Hepatocyte (in vitro differentiated cells): ENCODE data around the gene DLG2.

ENCODE experiments used
- EZH2 ChIP-seq: fragments of 200-600 bp; sonication (generic); IDR thresholded peaks from 2 replicates; pipeline ENCODE4 v1.6.1; 2016; ENCODE audit warnings: antibody characterized with exemption, mild to moderate bottlenecking, borderline replicate concordance
- EZH2phosphoT487 ChIP-seq: fragments of 200-600 bp; sonication (generic); IDR thresholded peaks from one replicate; pipeline ENCODE4 v1.6.1; 2018; ENCODE audit warnings: antibody characterized with exemption, mild to moderate bottlenecking, low read depth, moderate library complexity; ENCODE audit not compliant: unreplicated experiment, severe bottlenecking
- TF ChIP-seq, protein P1 (sequence below): fragments of 200-600 bp; sonication (generic); IDR thresholded peaks from 2 replicates; pipeline ENCODE4 v1.5.1; 2016; ENCODE audit warnings: antibody characterized with exemption, mild to moderate bottlenecking; ENCODE audit not compliant: poor library complexity

DNA sequence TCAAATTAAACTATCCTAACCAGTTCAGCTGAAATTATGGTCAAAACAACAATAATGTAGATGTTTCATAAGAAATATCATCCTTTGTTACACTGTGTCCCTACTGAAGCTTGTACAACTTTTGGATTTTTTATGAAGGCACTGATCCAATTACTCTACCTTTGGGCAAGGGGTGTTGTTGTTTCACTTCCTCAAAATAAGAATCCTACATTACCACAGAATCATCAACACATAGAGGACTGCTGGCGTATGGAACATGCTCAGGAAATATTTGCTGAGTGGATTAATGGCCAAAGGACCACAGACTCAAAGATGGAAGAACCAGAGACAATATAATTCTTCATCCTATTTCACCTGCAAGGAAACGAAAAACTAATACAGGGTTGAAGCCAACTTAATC, 1433.4 kb downstream of the DLG2 start:
- TF ChIP-seq, protein P1, sequence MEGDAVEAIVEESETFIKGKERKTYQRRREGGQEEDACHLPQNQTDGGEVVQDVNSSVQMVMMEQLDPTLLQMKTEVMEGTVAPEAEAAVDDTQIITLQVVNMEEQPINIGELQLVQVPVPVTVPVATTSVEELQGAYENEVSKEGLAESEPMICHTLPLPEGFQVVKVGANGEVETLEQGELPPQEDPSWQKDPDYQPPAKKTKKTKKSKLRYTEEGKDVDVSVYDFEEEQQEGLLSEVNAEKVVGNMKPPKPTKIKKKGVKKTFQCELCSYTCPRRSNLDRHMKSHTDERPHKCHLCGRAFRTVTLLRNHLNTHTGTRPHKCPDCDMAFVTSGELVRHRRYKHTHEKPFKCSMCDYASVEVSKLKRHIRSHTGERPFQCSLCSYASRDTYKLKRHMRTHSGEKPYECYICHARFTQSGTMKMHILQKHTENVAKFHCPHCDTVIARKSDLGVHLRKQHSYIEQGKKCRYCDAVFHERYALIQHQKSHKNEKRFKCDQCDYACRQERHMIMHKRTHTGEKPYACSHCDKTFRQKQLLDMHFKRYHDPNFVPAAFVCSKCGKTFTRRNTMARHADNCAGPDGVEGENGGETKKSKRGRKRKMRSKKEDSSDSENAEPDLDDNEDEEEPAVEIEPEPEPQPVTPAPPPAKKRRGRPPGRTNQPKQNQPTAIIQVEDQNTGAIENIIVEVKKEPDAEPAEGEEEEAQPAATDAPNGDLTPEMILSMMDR: no peak
- TF ChIP-seq EZH2: no peak
- TF ChIP-seq EZH2phosphoT487: no peak
